HG02759 (cell line): ENCODE results near the gene SNED1.
A peak's percentile ranks its signal among the peaks of the same experiment; 100 is the strongest.

Experiments
- ATAC-seq: cut with Tn5 transposase; IDR thresholded peaks from one replicate; pipeline ENCODE4 v1.9.1; 2021; ENCODE audit warnings: mild to moderate bottlenecking, moderate library complexity; ENCODE audit not compliant: unreplicated experiment

SNED1 gene

GRCh38 chr2:241020629-241021190 lies 22.3 kb downstream of the SNED1 start:
- ATAC-seq, result no peak

- ATAC-seq, result no peak
Measured at GRCh38 chr2:241025639-241026038, 27.2 kb downstream of the SNED1 start.

DNA sequence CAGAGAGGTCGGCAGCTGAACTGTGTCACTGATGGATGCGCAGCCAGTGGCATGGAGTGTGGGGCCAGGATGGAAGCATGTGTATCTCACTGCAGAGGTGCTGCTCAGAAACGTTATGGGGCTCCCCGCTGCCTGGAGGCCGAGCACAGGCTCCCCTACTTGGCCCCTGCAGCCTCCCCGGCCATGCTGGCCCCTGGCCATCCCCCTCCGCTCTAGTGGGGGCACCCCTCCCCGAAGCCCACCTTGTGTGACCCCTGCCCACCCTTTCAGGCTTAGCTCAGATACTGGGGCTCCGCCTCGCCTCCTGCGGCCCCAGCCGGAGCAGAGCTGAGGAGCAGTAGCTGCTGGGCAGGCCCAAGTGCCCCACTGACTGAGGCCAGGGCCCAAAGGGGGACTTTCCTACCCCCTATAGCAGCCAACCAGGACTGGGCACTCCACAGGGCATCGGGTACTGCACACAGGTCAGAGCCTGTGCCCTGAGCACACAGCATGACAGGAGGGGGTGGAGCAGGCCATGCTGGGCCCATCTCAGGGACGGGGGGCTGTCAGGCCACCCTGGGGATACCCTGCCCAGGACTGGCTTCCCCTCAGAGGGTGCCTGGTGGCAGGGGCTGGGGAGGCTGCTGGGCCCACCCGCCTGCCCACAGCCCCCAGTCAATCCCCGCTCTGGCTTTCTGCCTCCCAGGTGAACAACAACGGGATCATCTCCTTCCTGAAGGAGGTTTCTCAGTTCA lies 31.3 kb downstream of the SNED1 start:
- ATAC-seq, result no peak

DNA sequence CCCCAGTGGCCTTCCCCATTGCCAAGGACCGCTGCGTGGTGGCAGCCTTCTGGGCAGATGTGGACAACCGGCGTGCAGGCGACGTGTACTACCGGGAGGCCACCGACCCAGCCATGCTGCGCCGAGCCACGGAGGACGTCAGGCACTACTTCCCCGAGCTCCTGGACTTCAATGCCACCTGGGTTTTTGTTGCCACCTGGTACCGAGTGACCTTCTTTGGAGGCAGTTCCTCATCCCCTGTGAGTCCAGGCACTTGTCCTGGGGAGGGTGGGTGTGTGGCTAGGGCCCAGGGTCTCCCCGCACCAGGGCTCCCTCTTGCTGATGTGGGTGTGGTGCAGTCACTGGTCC lies 31.9 kb downstream of the SNED1 start:
- no peak for ATAC-seq

- ATAC-seq, result no peak
Measured at GRCh38 chr2:241030883-241031282, 32.5 kb downstream of the SNED1 start.

DNA sequence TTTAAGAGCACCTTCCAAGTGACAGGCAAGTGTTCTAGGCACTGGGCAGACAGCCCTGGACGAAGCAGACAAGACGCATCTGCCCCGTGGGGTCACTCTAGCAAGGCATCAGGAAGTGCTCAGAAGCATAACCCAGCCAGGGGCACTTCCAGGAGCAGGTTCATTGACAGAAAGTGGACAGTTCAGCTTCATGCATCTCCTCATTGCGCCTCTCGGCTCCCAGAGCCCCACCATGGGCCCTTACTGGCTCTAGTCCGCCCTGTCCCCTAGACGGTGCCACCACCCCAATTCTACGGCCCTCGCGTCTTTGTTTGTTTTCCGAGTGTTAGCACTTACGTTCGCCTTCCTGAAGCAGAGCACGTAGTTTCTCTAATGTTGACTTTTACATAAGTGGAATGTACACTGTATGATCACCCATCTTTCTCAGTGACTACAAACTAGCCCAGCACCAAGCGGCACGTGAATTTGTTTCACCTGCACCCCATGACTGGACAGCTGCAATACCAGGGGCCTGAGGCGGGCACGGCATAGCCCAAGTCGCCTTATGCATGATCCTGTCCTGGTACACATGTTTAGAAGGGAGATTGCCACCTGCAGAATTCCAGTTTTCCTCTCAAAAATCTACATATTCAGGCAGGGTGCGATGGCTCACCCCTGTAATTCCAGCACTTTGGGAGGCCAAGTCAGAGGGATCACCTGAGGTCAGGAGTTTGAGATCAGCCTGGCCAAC lies 33.2 kb downstream of the SNED1 start:
- ATAC-seq, result no peak

DNA sequence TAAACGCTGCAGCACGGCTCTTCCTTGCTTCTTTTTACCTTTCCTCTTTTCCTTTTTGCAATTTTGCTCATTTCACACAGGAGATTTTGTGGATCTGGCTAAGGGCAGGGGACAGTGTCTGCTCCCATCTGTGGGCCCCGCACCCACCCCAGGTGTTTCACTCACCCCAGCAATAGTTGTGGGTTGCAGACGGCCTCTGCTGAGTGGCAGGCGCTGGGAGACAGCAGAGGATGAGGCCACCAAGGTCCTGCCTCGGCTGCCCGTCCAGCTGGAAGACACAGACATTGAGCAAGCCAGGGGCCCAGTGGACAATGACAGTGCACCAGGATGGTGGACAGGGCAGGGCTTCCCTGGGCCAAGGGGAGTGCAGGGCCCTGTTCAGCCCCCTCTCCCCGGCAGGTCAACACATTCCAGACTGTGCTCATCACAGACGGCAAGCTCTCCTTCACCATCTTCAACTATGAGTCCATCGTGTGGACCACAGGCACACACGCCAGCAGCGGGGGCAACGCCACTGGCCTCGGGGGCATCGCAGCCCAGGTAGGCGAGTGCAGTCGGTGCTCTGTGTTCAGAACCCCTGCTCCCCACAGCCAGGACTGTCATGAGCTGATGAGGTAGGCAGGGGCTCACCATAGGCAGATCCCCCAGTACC lies 35.0 kb downstream of the SNED1 start:
- no peak for ATAC-seq

DNA sequence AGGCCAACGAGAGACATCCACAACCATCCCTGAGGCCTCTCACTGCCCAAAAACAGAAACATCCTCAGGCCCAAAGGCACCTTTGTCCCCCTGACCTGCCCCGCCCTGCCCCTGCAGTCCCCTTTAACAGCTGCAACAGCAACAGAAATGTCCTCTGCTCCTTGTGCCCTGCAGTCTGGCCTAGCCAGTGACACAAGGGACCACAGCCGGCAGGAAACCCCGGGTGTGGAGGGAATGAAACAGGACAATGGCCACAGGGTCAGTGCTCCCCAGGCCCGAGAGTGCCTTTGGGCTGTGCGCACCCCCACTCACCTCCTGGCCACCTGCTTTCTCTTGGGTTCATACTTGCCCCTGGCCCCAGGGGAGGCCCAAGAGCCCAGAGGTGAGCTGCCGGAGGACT lies 35.6 kb downstream of the SNED1 start:
- no peak for ATAC-seq

- no peak for ATAC-seq
Measured at GRCh38 chr2:241034490-241035141, 36.2 kb downstream of the SNED1 start.

DNA sequence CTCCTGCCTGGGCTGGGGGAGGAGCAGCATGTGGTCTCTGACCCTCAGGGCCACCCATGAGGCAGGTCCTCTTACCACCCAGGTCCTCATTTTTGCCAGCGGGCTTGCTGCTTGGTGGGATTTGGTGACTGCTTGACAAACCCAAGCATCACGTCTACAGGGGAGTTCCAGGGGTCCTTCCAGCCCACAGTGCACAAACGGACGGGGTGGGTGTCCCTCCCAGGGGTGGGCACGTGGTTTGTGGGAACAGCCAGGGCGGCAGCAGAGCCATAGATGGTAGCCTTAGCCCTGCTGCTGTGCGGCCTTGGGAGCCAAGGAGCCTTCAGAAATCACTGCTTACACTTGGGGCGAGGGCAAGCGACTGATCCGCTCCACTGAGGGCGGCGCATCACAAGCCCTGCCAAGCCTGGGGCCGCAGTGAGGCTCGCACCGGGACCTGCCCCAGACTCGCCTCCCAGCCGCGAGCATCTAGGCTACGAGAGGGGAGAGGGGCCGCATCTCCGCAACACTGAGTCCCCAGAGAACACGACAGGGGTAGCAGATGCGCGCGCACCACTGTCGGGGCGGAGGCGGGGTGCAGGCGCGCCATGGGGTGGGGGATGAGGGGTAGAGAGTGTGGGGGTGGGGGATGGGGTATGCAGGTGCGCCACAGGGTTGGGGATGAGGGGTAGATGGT lies 36.9 kb downstream of the SNED1 start:
- no peak for ATAC-seq

- ATAC-seq, result peak; percentile 10
Measured at GRCh38 chr2:241035818-241036396, 37.5 kb downstream of the SNED1 start.

DNA sequence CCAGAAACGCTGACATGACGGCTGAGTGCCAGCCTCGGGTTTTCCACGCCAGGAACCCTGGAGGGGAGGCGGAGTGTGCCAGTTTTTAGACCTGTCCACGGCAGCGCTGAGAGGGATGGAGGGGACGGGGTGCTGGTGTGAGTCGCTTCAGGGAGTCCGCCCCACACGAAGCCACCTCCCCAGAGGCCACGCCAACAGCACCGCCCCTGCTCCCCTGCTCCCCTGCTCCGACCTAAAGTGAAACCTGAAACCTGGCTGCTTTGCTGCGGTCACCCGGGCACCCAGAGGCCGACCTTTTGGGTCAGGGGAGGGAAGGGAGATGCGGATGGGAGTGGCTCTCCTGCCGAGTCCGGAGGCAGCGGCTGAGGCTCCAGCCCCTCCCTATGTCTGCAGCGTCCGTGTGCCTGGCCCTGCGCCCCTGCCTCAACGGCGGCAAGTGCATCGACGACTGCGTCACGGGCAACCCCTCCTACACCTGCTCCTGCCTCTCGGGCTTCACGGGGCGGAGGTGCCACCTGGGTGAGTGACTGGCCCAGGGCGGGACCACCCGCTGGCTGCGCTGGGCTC lies 38.1 kb downstream of the SNED1 start:
- ATAC-seq, result peak; percentile 85

- peak; percentile 19 for ATAC-seq
Measured at GRCh38 chr2:241036964-241037421, 38.6 kb downstream of the SNED1 start.

DNA sequence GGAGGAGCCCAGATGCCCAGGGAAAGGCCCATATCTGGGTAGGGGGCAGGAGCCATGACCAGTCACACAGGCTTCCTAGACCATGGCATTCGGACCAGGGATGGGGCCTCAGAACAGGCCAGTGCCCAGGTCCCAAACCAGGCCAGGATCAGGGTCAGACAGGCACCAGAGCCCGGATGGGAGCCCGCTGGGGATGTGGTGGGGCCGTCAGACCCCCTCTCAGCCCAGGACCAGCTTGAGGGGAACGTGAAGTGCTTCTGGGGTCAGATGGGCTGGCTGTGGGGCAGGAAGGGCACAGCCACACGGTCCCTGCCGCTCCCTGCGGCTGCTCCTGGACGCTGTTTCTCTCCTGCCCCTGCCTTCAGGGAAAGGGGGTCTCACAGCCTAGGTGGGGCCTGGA lies 39.1 kb downstream of the SNED1 start:
- ATAC-seq, result no peak

DNA sequence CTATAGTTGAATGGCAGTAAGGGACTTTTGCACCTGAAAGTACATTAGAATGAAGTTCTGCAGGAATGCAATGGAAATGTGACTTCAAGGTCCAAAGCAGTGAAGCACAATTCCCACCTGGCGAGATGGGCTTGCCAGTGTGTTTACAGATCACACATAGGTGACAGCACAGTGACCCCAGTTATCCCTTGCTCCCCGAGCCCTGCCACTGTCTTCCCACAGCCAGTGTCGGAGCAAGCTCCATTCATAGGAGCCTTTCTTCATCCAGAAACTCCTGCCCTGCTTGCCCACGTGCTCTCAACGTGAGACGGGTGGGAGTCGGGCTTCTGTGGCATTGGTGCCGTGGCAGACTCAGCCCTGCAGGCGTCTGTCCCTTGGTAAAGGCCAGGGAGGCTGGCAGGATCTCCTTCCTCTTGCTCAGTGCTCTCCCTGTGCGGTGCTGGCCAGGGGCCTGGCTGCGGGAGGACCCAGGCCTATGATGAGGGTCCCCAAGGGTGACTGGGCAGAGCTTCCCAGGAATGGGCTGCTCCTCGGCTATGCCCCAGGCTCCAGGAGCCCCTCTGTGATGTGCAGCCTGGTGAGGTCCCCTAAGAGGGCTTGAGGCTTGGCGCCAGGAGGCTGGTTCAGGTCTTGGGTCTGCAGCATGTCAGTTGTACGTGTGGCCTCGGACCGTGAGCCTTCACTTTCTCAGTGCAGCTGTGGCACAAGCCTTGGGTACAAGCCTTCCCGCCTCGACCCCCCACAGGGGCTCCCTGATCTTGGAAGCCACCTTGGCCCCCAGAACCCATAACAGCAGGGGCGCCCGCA lies 40.2 kb downstream of the SNED1 start:
- ATAC-seq, result no peak

DNA sequence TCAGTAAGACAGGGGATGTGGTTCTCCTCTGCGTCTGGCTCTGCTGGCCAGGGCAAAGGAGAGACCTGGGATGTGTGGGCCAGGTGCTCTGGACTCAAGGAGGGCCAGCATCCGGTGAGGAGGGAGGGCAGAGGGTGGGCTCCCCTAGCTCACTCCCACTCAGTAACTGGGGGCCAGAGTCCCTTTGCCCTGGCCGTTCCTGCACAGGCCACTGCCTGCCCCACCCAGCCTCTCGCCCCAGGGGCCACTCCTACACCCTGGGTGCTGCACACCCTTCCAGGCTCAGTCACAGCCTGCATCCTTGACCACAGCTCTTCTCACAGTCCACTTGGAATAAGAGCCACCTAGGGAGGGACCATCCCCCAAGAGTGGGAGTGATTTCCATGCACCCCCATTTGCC lies 41.0 kb downstream of the SNED1 start:
- no peak for ATAC-seq

DNA sequence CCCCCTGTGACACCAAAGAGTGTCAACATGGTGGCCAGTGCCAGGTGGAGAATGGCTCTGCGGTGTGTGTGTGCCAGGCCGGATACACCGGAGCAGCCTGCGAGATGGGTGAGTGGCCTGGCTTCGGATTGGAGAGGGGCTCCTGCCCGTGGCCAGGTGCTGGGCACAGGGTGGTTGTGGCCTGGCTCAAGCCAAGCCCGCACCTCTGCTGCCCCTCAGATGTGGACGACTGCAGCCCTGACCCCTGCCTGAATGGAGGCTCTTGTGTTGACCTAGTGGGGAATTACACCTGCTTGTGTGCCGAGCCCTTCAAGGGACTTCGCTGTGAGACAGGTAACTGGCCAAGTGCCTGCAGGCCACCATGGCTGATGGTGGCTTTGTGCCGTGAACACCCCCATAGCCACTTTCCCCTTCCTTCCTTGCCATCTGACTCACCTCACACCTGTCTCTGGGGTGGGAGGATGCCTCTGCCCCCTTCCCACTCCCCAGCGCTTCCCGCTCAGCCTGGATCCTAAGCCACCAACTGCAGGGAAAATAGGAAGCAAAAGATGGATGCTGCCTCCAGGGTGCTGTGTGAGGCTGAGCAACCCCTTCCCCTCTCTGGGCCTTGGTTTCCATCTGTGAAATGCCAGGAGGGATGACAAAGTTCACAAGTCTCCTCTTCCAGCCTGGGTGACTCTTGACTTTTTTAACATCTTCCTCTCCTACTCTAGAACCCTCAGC lies 41.8 kb downstream of the SNED1 start:
- no peak for ATAC-seq

DNA sequence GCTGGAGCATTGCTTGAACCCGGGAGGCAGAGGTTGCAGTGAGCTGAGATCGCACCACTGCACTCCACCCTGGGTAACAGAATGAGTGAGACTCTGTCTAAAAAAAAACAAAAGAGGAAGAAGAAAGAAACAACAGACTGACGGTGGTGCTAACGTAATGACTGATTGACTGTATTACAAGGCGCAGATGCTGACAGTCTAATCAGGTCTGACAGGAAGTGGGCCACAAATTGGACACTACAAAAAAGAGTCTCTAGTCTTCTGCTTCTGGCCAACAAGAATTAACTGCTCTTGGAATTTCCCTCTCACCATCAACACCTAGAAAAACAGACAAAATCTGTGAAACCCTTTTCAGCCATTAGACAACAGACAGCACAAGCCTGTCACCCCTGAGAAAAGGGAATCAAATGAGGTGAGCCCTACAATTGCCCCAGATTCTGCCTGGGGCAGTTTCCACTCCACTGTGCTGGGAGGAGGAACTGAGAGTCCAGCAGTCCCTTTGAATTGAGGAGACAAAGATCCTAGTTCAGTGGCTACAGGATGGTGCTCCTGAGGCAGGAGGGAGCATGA lies 43.3 kb downstream of the SNED1 start:
- ATAC-seq, result peak; percentile 76
